Left ventricle myocardium inferior (tissue), 1 donor: ENCODE data around the gene RAB31. TPM values are rescaled to one million over a fixed set of nuclear protein-coding genes. Genes with fewer than 3 reads are reported as not detected.

ENCODE experiments used
- DNase-seq: peaks from one replicate; pipeline ENCODE4 v3.0.0-alpha.2; 2020
- H3K27ac ChIP-seq: fragments of 200-600 bp; replicated peaks from 2 replicates; pipeline ENCODE4 v1.8.0; 2021
- H3K27me3 ChIP-seq: fragments of 200-600 bp; 2 replicates; pipeline ENCODE4 v1.8.0; 2021; ENCODE audit warnings: low read depth
- H3K36me3 ChIP-seq: fragments of 200-600 bp; 2 replicates; pipeline ENCODE4 v1.8.0; 2021
- H3K4me1 ChIP-seq: fragments of 200-600 bp; 2 replicates; pipeline ENCODE4 v1.8.0; 2021
- H3K4me3 ChIP-seq: fragments of 200-600 bp; 2 replicates; pipeline ENCODE4 v1.8.0; 2021; ENCODE audit warnings: mild to moderate bottlenecking, moderate library complexity
- H3K9me3 ChIP-seq: fragments of 200-600 bp; replicated peaks from 2 replicates; pipeline ENCODE4 v1.8.0; 2021
- CTCF ChIP-seq: fragments of 200-600 bp; IDR thresholded peaks from 2 replicates; pipeline ENCODE4 v1.8.0; 2021; ENCODE audit warnings: antibody characterized with exemption, mild to moderate bottlenecking, borderline replicate concordance
- intact Hi-C: fragments of 100-400 bp; cut with micrococcal nuclease; formaldehyde crosslinking; loops from one replicate; pipeline ENCODE4 v1.11.0; 2022
- total RNA-seq: library from RNA; stranded (reverse); fragmentation: NEBNext Ultra II Directional; extraction: Animal tissue kit (Norgen Biotek cat#: 25700); gene quantifications from one replicate; pipeline ENCODE4 v1.2.1, GENCODE V29; 2021
- donor health status: DM: no; HTN: yes; CAD: no; lungs with severe emphysema.

The RAB31 gene
- total RNA-seq, 1 donor from 2014 or later, result 12.0 TPM

- no peak for TF ChIP-seq CTCF
- Histone ChIP-seq H3K9me3 (no peaks in the 10 kb centered on the region), H3K4me1 (no peaks in the 10 kb centered on the region), H3K27ac (no peak overlapping the region), H3K36me3 (no peaks in the 10 kb centered on the region), H3K4me3 (no peak overlapping the region), H3K27me3 (no peaks in the 10 kb centered on the region)
- intact Hi-C loops, result no loop called here
- DNase-seq, result no peak
Measured at GRCh38 chr18:9735879-9736278, 27.8 kb downstream of the RAB31 start.

GRCh38 chr18:9736286-9736835 lies 28.3 kb downstream of the RAB31 start:
- Histone ChIP-seq H3K36me3 (no peaks in the 10 kb centered on the region), H3K27ac (no peak overlapping the region), H3K27me3 (no peaks in the 10 kb centered on the region), H3K4me3 (no peak overlapping the region), H3K9me3 (no peaks in the 10 kb centered on the region), H3K4me1 (no peaks in the 10 kb centered on the region)
- intact Hi-C loops, result no loop called here
- DNase-seq, result no peak
- no peak for TF ChIP-seq CTCF

GRCh38 chr18:9737006-9737405 lies 28.9 kb downstream of the RAB31 start:
- H3K4me1 ChIP-seq, result peaks cover 6% of the 10 kb centered on the region
- no peak for TF ChIP-seq CTCF

GRCh38 chr18:9737472-9738121 lies 29.5 kb downstream of the RAB31 start:
- no peak for TF ChIP-seq CTCF
- Histone ChIP-seq H3K27ac (no peak overlapping the region), H3K27me3 (no peaks in the 10 kb centered on the region), H3K36me3 (no peaks in the 10 kb centered on the region), H3K4me3 (no peak overlapping the region), H3K9me3 (no peaks in the 10 kb centered on the region), H3K4me1 (peaks cover 11% of the 10 kb centered on the region)
- DNase-seq, result no peak
- intact Hi-C loops, result no loop called here

More at GRCh38 chr18:9737006-9737405, 28.9 kb downstream of the RAB31 start:
- intact Hi-C loops, result no loop called here
- DNase-seq, result no peak
- no peaks in the 10 kb centered on the region for H3K9me3 ChIP-seq
- H3K4me3 ChIP-seq, result no peak overlapping the region
- H3K27me3 ChIP-seq, result no peaks in the 10 kb centered on the region
- no peak overlapping the region for H3K27ac ChIP-seq
- no peaks in the 10 kb centered on the region for H3K36me3 ChIP-seq

GRCh38 chr18:9738266-9738969 lies 30.3 kb downstream of the RAB31 start:
- peaks cover 18% of the 10 kb centered on the region for H3K4me1 ChIP-seq
- no peak overlapping the region for H3K4me3 ChIP-seq
- no peak overlapping the region for H3K27ac ChIP-seq
- H3K27me3 ChIP-seq, result no peaks in the 10 kb centered on the region
- TF ChIP-seq CTCF, result no peak
- H3K36me3 ChIP-seq, result no peaks in the 10 kb centered on the region
- intact Hi-C loops, result no loop called here
- no peaks in the 10 kb centered on the region for H3K9me3 ChIP-seq
- no peak for DNase-seq
